Cardiac muscle cell (in vitro differentiated cells and primary cell): ENCODE measurements around the gene AXL. TPM values are rescaled to one million over a fixed set of nuclear protein-coding genes. Genes with fewer than 3 reads are reported as not detected.

ENCODE experiments used
- DNase-seq, 2 donors: peaks; one replicate each; pipeline versions ENCODE4 v3.0.0 to v3.0.0-alpha.2; 2010 to 2017; ENCODE audit warnings: low read depth in 1 of 2, low spot score in 1 of 2
- H3K27ac ChIP-seq: fragments of 200-600 bp; sonication (generic); 2 replicates; pipeline ENCODE4 v1.5.1; 2016
- H3K27me3 ChIP-seq: fragments of 200-600 bp; sonication (generic); 2 replicates; pipeline ENCODE4 v1.6.0; 2016; ENCODE audit warnings: control low read depth
- H3K36me3 ChIP-seq: fragments of 200-600 bp; sonication (generic); 2 replicates; pipeline ENCODE4 v1.5.1; 2016; ENCODE audit warnings: control low read depth
- H3K4me1 ChIP-seq: fragments of 200-600 bp; sonication (generic); 2 replicates; pipeline ENCODE4 v1.8.1; 2017; ENCODE audit warnings: low read depth, mild to moderate bottlenecking, mixed run types
- H3K4me3 ChIP-seq: fragments of 200-600 bp; sonication (generic); 2 replicates; pipeline ENCODE4 v1.5.1; 2016; ENCODE audit warnings: mild to moderate bottlenecking
- H3K9me3 ChIP-seq: fragments of 200-600 bp; sonication (generic); 2 replicates; pipeline ENCODE4 v1.5.1; 2017; ENCODE audit warnings: low read depth, mild to moderate bottlenecking, control low read depth
- polyA plus RNA-seq: library from polyadenylated mRNA; unstranded; fragments of >200 nt; fragmentation: Nextera tagmentation; extraction: Ambion mirVana; gene quantifications from 2 replicates; pipeline ENCODE4 v1.2.1, GENCODE V29; 2016
- total RNA-seq: library from RNA; depleted of rRNA; stranded (reverse); fragments of >200 nt; gene quantifications from 2 replicates; pipeline ENCODE4 v1.2.3, GENCODE V29; 2016
- TF ChIP-seq, protein P1 (sequence below): IDR thresholded peaks from 2 replicates; pipeline ENCODE4 v1.5.1; 2012; ENCODE audit warnings: low read depth, mild to moderate bottlenecking, low read length

AXL gene
- total and polyA plus RNA-seq, 2 experiments from 2014 or later: 16.6 to 62.7 TPM

DNA sequence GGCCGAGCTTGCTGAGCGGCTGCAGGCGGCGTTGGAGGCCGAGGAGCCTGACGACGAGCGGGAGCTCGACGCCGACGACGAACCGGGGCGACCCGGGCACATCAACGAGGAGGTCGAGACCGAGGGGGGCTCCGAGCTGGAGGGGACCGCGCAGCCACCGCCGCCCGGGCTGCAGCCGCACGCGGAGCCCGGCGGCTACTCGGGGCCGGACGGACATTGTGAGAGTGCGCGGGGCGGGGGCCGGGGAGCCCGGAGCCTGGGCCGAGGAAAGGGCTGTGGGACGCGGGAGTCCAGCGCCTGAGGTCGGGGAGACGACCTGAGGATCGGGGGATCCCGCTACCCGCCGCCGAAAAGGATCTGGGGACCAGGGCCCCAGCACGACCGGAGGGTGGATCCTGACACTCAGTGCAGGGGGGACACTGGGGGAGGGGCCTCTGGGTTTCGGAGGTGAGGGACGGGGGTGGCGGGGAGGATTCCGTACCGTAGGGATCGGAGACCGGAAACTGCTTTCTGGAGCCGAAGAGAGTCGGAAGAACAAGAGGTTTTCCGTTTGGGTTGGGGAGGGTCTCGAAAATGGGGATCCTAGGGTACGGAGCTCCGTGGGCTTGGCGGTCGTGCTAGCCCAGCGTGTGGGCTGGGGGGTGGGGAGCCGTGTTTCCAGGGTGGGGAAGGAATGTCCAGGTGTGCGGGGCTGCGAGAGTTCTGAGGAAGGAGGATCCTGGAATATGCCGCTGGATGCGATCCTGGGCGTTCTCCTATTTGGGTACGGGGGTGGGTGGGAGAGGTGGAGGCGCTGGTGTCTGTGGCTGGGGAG is 45.8 kb downstream of the AXL start:
- peak overlapping the region; percentile 68 for H3K4me3 ChIP-seq
- peak; percentile 50 to 53 for DNase-seq
- peak overlapping the region; percentile 99 for H3K27ac ChIP-seq
- no peaks in the 10 kb centered on the region for H3K9me3 ChIP-seq
- H3K36me3 ChIP-seq: peaks cover 20% of the 10 kb centered on the region
- TF ChIP-seq, protein P1, sequence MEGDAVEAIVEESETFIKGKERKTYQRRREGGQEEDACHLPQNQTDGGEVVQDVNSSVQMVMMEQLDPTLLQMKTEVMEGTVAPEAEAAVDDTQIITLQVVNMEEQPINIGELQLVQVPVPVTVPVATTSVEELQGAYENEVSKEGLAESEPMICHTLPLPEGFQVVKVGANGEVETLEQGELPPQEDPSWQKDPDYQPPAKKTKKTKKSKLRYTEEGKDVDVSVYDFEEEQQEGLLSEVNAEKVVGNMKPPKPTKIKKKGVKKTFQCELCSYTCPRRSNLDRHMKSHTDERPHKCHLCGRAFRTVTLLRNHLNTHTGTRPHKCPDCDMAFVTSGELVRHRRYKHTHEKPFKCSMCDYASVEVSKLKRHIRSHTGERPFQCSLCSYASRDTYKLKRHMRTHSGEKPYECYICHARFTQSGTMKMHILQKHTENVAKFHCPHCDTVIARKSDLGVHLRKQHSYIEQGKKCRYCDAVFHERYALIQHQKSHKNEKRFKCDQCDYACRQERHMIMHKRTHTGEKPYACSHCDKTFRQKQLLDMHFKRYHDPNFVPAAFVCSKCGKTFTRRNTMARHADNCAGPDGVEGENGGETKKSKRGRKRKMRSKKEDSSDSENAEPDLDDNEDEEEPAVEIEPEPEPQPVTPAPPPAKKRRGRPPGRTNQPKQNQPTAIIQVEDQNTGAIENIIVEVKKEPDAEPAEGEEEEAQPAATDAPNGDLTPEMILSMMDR: no peak
- H3K4me1 ChIP-seq: peaks cover 12% of the 10 kb centered on the region
- no peaks in the 10 kb centered on the region for H3K27me3 ChIP-seq

DNA sequence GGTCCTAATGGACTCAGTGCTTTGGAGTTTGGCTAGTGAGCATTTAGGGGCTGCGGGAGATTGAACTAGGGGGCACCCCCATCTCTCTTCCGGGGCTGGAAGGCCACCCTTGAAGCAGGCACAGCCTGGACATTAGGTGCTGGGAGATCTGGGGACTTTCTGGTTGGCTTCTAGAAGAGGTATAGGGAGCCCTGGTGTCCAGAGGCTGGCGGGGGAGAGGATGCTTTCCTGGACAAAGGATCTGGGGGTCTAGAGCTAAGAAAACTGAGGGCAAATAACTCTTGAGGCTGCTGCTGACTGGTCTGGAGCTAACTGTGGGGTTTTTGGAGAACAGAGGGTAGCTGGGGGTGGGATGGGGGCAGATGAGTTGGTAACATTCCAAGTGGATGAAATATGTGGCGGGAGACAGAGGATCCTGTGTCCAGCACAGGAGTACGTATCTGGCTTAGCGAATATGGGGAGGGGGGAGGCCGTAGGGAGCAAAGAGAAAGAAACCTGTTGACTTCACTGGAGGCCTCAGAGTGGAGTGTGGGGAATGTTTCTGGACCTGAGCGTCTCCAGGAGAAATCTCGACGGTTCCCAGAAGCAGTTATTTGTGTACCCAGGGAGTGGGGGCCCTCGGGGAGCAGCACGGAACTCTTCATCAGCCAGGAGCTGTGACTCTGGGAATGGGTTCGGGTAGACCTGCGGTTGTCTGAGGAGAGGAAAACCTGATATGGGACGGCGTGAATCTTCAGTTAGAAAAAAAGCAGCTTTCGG is 46.6 kb downstream of the AXL start:
- H3K27ac ChIP-seq: peak overlapping the region; percentile 99
- no peaks in the 10 kb centered on the region for H3K27me3 ChIP-seq
- peak; percentile 25 to 43 for DNase-seq
- H3K4me3 ChIP-seq: peak overlapping the region; percentile 68
- peaks cover 25% of the 10 kb centered on the region for H3K36me3 ChIP-seq
- H3K4me1 ChIP-seq: peaks cover 12% of the 10 kb centered on the region
- TF ChIP-seq, protein P1: no peak
- H3K9me3 ChIP-seq: no peaks in the 10 kb centered on the region

DNA sequence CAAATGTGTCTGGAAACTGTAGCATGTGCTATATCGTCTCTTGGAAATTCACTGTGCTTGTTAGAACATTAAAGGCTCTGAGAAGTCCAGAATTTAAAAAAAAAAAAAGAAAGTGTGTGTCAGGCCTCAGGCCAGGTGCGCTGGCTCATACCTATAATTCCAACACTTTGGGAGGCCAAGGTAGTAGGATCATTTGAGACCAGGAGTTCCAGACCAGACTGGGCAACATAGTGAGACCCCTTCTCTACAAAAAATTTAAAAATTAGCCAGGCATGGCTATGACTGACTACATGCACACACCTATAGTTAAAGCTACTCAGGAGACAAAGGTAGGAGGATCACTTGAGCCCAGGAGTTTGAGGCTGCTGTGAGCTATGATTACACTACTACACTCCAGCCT is 50.0 kb downstream of the AXL start:
- H3K9me3 ChIP-seq: no peaks in the 10 kb centered on the region
- TF ChIP-seq, protein P1: no peak
- H3K27ac ChIP-seq: no peak overlapping the region
- H3K4me3 ChIP-seq: no peak overlapping the region
- peaks cover 12% of the 10 kb centered on the region for H3K4me1 ChIP-seq
- H3K36me3 ChIP-seq: peaks cover 58% of the 10 kb centered on the region
- no peaks in the 10 kb centered on the region for H3K27me3 ChIP-seq
- DNase-seq: no peak

DNA sequence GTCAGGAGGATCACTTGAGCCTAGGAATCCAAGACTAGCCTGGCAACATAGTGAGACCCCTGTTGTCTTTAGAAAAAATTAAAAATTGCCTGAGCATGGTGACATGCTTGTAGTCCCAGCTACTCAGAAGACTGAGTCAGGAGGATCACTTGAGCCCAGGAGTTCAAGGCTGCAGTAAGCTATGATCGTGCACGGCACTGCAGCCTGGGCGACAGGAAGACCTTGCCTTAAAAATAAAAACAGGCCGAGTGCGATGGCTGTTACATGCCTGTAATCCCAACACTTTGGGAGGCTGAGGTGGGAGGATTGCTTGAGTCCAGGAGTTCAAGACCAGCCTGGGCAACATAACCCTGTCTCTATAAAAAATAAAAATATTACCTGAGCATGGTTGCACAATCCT is 50.5 kb downstream of the AXL start:
- H3K27ac ChIP-seq: no peak overlapping the region
- peaks cover 12% of the 10 kb centered on the region for H3K4me1 ChIP-seq
- no peaks in the 10 kb centered on the region for H3K9me3 ChIP-seq
- H3K4me3 ChIP-seq: no peak overlapping the region
- DNase-seq: no peak
- TF ChIP-seq, protein P1: no peak
- H3K27me3 ChIP-seq: no peaks in the 10 kb centered on the region
- peaks cover 64% of the 10 kb centered on the region for H3K36me3 ChIP-seq

DNA sequence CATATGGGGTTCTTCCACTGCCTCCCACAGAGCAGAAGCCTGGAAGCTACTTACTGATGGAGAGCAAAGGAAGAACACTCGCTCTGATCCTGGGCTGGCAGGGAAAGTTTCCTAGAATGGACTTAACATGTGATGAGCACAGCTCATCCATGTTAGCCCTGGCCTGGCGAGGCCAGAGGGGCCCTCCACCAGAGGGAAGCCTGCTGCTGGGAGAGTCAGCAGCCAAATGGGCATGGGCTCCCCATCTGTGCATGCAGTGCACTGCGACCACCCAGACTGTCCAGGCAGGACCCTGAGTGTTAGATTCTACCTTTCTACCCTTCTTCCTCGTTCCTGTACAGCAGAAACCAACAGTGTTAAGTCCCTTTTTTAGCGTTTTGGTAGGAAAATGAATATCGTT is 54.1 kb downstream of the AXL start:
- no peaks in the 10 kb centered on the region for H3K4me1 ChIP-seq
- H3K27me3 ChIP-seq: no peaks in the 10 kb centered on the region
- no peaks in the 10 kb centered on the region for H3K9me3 ChIP-seq
- no peak overlapping the region for H3K4me3 ChIP-seq
- H3K36me3 ChIP-seq: peaks cover 92% of the 10 kb centered on the region
- no peak for DNase-seq
- no peak overlapping the region for H3K27ac ChIP-seq
- TF ChIP-seq, protein P1: no peak
